Mesenchymal stem cell (in vitro differentiated cells and primary cell): ENCODE results near the gene GLT1D1.

Experiments used
- DNase-seq: peaks from one replicate; pipeline ENCODE4 v3.0.0-alpha.2; 2013
- H2AFZ ChIP-seq: one replicate; pipeline ENCODE4 v1.6.1; 2013; ENCODE audit warnings: low read depth, mild to moderate bottlenecking, control low read depth, inconsistent platforms, low read length, moderate library complexity
- H2AK5ac ChIP-seq: 2 replicates; pipeline ENCODE4 v1.6.1; 2013; ENCODE audit warnings: low read length, moderate library complexity, mild to moderate bottlenecking, inconsistent platforms; ENCODE audit not compliant: severe bottlenecking
- H2BK120ac ChIP-seq: one replicate; pipeline ENCODE4 v1.6.1; 2013; ENCODE audit warnings: low read depth, mild to moderate bottlenecking, inconsistent platforms, low read length, moderate library complexity
- H2BK12ac ChIP-seq, 2 experiments: one replicate each; pipeline ENCODE4 v1.6.1; 2013; ENCODE audit warnings: inconsistent platforms in 2 of 2, low read length in 2 of 2, mild to moderate bottlenecking in 2 of 2, moderate library complexity in 2 of 2, control low read depth in 1 of 2
- H2BK15ac ChIP-seq: one replicate; pipeline ENCODE4 v1.6.1; 2013; ENCODE audit warnings: mild to moderate bottlenecking, low read depth, inconsistent platforms; ENCODE audit not compliant: poor library complexity, severe bottlenecking
- H2BK5ac ChIP-seq: 2 replicates; pipeline ENCODE4 v1.6.1; 2013; ENCODE audit warnings: low read depth, mild to moderate bottlenecking, low read length, control low read depth, inconsistent platforms; ENCODE audit not compliant: poor library complexity, severe bottlenecking
- H3K14ac ChIP-seq, 2 experiments: one replicate each; pipeline ENCODE4 v1.6.1; 2013; ENCODE audit warnings: inconsistent platforms in 2 of 2, low read length in 2 of 2, control low read depth in 1 of 2, mild to moderate bottlenecking in 1 of 2, moderate library complexity in 1 of 2
- H3K18ac ChIP-seq, 2 experiments: one replicate each; pipeline ENCODE4 v1.6.1; 2013; ENCODE audit warnings: inconsistent platforms in 2 of 2, low read length in 2 of 2, control low read depth in 1 of 2, low read depth in 1 of 2, mild to moderate bottlenecking in 1 of 2
- H3K23ac ChIP-seq, 2 experiments: one replicate each; pipeline ENCODE4 v1.6.1; 2013; ENCODE audit warnings: inconsistent platforms in 2 of 2, low read length in 2 of 2, mild to moderate bottlenecking in 2 of 2, moderate library complexity in 2 of 2, control low read depth in 1 of 2
- H3K27ac ChIP-seq: 2 replicates; pipeline ENCODE4 v1.5.1; 2013; ENCODE audit warnings: mild to moderate bottlenecking, moderate library complexity, low read length, control low read depth, inconsistent platforms; ENCODE audit not compliant: poor library complexity, severe bottlenecking
- H3K27me3 ChIP-seq, 2 experiments: 2 replicates each; pipeline versions ENCODE4 v1.6.1 to v1.7.0; 2013; ENCODE audit warnings: low read length in 2 of 2, mild to moderate bottlenecking in 2 of 2, moderate library complexity in 2 of 2, control low read depth in 1 of 2, inconsistent platforms in 1 of 2; ENCODE audit not compliant: control insufficient read depth in 1 of 2, insufficient read depth in 1 of 2
- H3K36me3 ChIP-seq, 2 experiments: 2 replicates each; pipeline versions ENCODE4 v1.6.1 to v1.7.0; 2013; ENCODE audit warnings: low read length in 2 of 2, control low read depth in 1 of 2, inconsistent platforms in 1 of 2, low read depth in 1 of 2, mild to moderate bottlenecking in 1 of 2; ENCODE audit not compliant: insufficient read depth in 2 of 2, control insufficient read depth in 1 of 2
- H3K4ac ChIP-seq, 2 experiments: one replicate each; pipeline ENCODE4 v1.6.1; 2013; ENCODE audit warnings: inconsistent platforms in 2 of 2, low read length in 2 of 2, mild to moderate bottlenecking in 2 of 2, moderate library complexity in 2 of 2, control low read depth in 1 of 2, low read depth in 1 of 2
- H3K4me1 ChIP-seq: 2 replicates; pipeline ENCODE4 v1.6.1; 2013; ENCODE audit warnings: low read depth, low read length, control low read depth; ENCODE audit not compliant: control insufficient read depth, insufficient read depth
- H3K4me2 ChIP-seq: 2 replicates; pipeline ENCODE4 v1.6.1; 2013; ENCODE audit warnings: low read length, mild to moderate bottlenecking, inconsistent platforms; ENCODE audit not compliant: poor library complexity, severe bottlenecking
- H3K4me3 ChIP-seq, 2 experiments: 2 replicates each; pipeline versions ENCODE4 v1.5.1 to v1.7.0; 2013; ENCODE audit warnings: low read length in 2 of 2, mild to moderate bottlenecking in 2 of 2, control low read depth in 1 of 2, low read depth in 1 of 2; ENCODE audit not compliant: insufficient read depth in 1 of 2
- H3K79me1 ChIP-seq: replicated peaks from 2 replicates; pipeline ENCODE4 v1.6.1; 2013; ENCODE audit warnings: mild to moderate bottlenecking, control low read depth, low read length, inconsistent platforms; ENCODE audit not compliant: poor library complexity, severe bottlenecking
- H3K9ac ChIP-seq: 2 replicates; pipeline ENCODE4 v1.7.0; 2013; ENCODE audit warnings: mild to moderate bottlenecking, low read length, moderate library complexity
- H3K9me3 ChIP-seq: 2 replicates; pipeline ENCODE4 v1.7.0; 2013; ENCODE audit warnings: mild to moderate bottlenecking, low read length; ENCODE audit not compliant: control insufficient read depth
- H4K8ac ChIP-seq: one replicate; pipeline ENCODE4 v1.6.1; 2013; ENCODE audit warnings: inconsistent platforms, mild to moderate bottlenecking, low read length, moderate library complexity
- H4K91ac ChIP-seq: one replicate; pipeline ENCODE4 v1.6.1; 2013; ENCODE audit warnings: mild to moderate bottlenecking, low read length, inconsistent platforms
- WGBS: methylation state at CpG from one replicate; pipeline ENCODE4 v1.1.7; 2013; ENCODE audit warnings: mixed read lengths; 5-methylcytosine and 5-hydroxymethylcytosine counted together

Gene GLT1D1

GRCh38 chr12:128991716-128992115, 138.4 kb downstream of the GLT1D1 start:
- Histone ChIP-seq H3K79me1 (no peaks in the 10 kb centered on the region), H2AK5ac (no peak overlapping the region), H2BK5ac (no peak overlapping the region), H3K36me3 (no peaks in the 10 kb centered on the region), H3K14ac (no peak overlapping the region), H3K4me2 (no peak overlapping the region), H2BK12ac (no peak overlapping the region), H3K4ac (no peak overlapping the region), H3K23ac (no peak overlapping the region), H3K9ac (no peak overlapping the region), H2BK120ac (no peak overlapping the region), H3K18ac (no peak overlapping the region), H2BK15ac (no peak overlapping the region), H3K9me3 (peaks cover 6% of the 10 kb centered on the region), H3K4me1 (no peaks in the 10 kb centered on the region), H3K27ac (no peak overlapping the region), H3K27me3 (no peaks in the 10 kb centered on the region), H3K4me3 (no peak overlapping the region), H4K8ac (no peak overlapping the region), H2AFZ (no peak overlapping the region), H4K91ac (no peak overlapping the region)
- no peak for DNase-seq
- WGBS, result 70% methylated on average over 3 of the region's 6 CpGs

- no peak overlapping the region for H3K4me3 ChIP-seq
- no peak overlapping the region for H3K9ac ChIP-seq
- H3K27ac ChIP-seq, result no peak overlapping the region
- no peak overlapping the region for H3K18ac ChIP-seq
- H3K4me2 ChIP-seq, result no peak overlapping the region
- no peak for DNase-seq
- no peak overlapping the region for H2BK12ac ChIP-seq
- no peaks in the 10 kb centered on the region for H3K79me1 ChIP-seq
- H3K23ac ChIP-seq, result no peak overlapping the region
- no peak overlapping the region for H2BK120ac ChIP-seq
- H3K4me1 ChIP-seq, result no peaks in the 10 kb centered on the region
- H2AK5ac ChIP-seq, result no peak overlapping the region
- H3K36me3 ChIP-seq, result no peaks in the 10 kb centered on the region
- H2AFZ ChIP-seq, result no peak overlapping the region
- no peak overlapping the region for H2BK15ac ChIP-seq
- peaks cover 6% of the 10 kb centered on the region for H3K9me3 ChIP-seq
- H4K8ac ChIP-seq, result no peak overlapping the region
- no peak overlapping the region for H2BK5ac ChIP-seq
- H4K91ac ChIP-seq, result no peak overlapping the region
- no peaks in the 10 kb centered on the region for H3K27me3 ChIP-seq
- 75% methylated on average over 6 of the region's 8 CpGs for WGBS
- H3K14ac ChIP-seq, result no peak overlapping the region
- no peak overlapping the region for H3K4ac ChIP-seq
These were observed 138.8 kb downstream of the GLT1D1 start for GRCh38 chr12:128992116-128992515.

GRCh38 chr12:128992550-128992949, 139.3 kb downstream of the GLT1D1 start:
- no peak overlapping the region for H3K4ac ChIP-seq
- no peak overlapping the region for H2AFZ ChIP-seq
- H3K4me2 ChIP-seq, result no peak overlapping the region
- H3K36me3 ChIP-seq, result no peaks in the 10 kb centered on the region
- H3K27me3 ChIP-seq, result no peaks in the 10 kb centered on the region
- H3K9ac ChIP-seq, result no peak overlapping the region
- H3K79me1 ChIP-seq, result no peaks in the 10 kb centered on the region
- H2BK12ac ChIP-seq, result no peak overlapping the region
- H4K8ac ChIP-seq, result no peak overlapping the region
- H3K27ac ChIP-seq, result no peak overlapping the region
- no peak overlapping the region for H2BK15ac ChIP-seq
- peaks cover 6% of the 10 kb centered on the region for H3K9me3 ChIP-seq
- peak overlapping the region in 1 of 2 experiments; percentile 7 for H3K4me3 ChIP-seq
- no peak overlapping the region for H4K91ac ChIP-seq
- no peak overlapping the region for H3K23ac ChIP-seq
- DNase-seq, result no peak
- no peak overlapping the region for H2BK5ac ChIP-seq
- H3K14ac ChIP-seq, result no peak overlapping the region
- no peak overlapping the region for H2AK5ac ChIP-seq
- H3K18ac ChIP-seq, result no peak overlapping the region
- H3K4me1 ChIP-seq, result no peaks in the 10 kb centered on the region
- H2BK120ac ChIP-seq, result no peak overlapping the region
- WGBS, result 59% methylated on average over 9 of the region's 9 CpGs

GRCh38 chr12:128994856-128995255, 141.6 kb downstream of the GLT1D1 start:
- Histone ChIP-seq H3K23ac (no peak overlapping the region), H3K4ac (no peak overlapping the region), H3K9me3 (no peaks in the 10 kb centered on the region), H3K79me1 (no peaks in the 10 kb centered on the region), H3K4me2 (no peak overlapping the region), H2AK5ac (no peak overlapping the region), H3K14ac (no peak overlapping the region), H2BK120ac (no peak overlapping the region), H2BK5ac (no peak overlapping the region), H2AFZ (no peak overlapping the region), H2BK12ac (no peak overlapping the region), H2BK15ac (no peak overlapping the region), H3K18ac (no peak overlapping the region), H3K4me1 (no peaks in the 10 kb centered on the region), H3K27me3 (no peaks in the 10 kb centered on the region), H4K91ac (no peak overlapping the region), H3K36me3 (no peaks in the 10 kb centered on the region), H3K9ac (no peak overlapping the region), H3K27ac (no peak overlapping the region), H3K4me3 (no peak overlapping the region), H4K8ac (no peak overlapping the region)
- WGBS, result 71% methylated on average over 2 of the region's 2 CpGs
- no peak for DNase-seq
